K562 (cell line): Measurements from ENCODE around the gene WDR70. TPM values are rescaled to one million over a fixed set of nuclear protein-coding genes. Genes with fewer than 3 reads are reported as not detected.
A peak's percentile ranks its signal among the peaks of the same experiment; 100 is the strongest.

ENCODE experiments used
- HNRNPLL ChIP-seq: fragments of 200-400 bp; formaldehyde crosslinking; IDR thresholded peaks from 2 replicates; pipeline ENCODE4 v1.6.1; 2017; ENCODE audit warnings: low read length, low read depth, mild to moderate bottlenecking; ENCODE audit not compliant: poor library complexity, severe bottlenecking
- KAT7 ChIP-seq: sonication (generic); formaldehyde crosslinking; IDR thresholded peaks from 2 replicates; pipeline ENCODE4 v1.8.0; 2022; ENCODE audit warnings: missing genetic modification reagents, mild to moderate bottlenecking, borderline replicate concordance
- KDM5B ChIP-seq: fragments of 200-600 bp; sonication (generic); IDR thresholded peaks from 2 replicates; pipeline ENCODE4 v1.6.1; 2012; ENCODE audit warnings: low read depth, mild to moderate bottlenecking, moderate library complexity, low read length, control low read depth, inconsistent platforms; ENCODE audit not compliant: insufficient replicate concordance
- SP2 ChIP-seq: IDR thresholded peaks from 2 replicates; pipeline ENCODE4 v1.6.1; 2011; ENCODE audit warnings: mild to moderate bottlenecking, low read depth, low read length, moderate library complexity; ENCODE audit not compliant: poor library complexity, severe bottlenecking; ENCODE audit errors: extremely low read depth
- ZBTB7A ChIP-seq: IDR thresholded peaks from 2 replicates; pipeline ENCODE4 v1.6.1; 2011; ENCODE audit warnings: low read depth, mild to moderate bottlenecking, low read length, moderate library complexity, borderline replicate concordance; ENCODE audit not compliant: control insufficient read depth
- polyA plus RNA-seq, 8 experiments: library from polyadenylated mRNA; depleted of rRNA in 4 of 8; stranded (reverse) in 5 of 8; unstranded in 3 of 8; fragments of >200 nt; fragmentation: Nextera tagmentation in 2 of 8; fragmentation: Illumina TruSeq in 1 of 8; extraction: Ambion mirVana in 2 of 8; extraction: Trizol in 1 of 8; gene quantifications; 2 replicates each; pipeline versions ENCODE4 v1.2.1 to v1.2.3, GENCODE V29; 2011 to 2014; ENCODE audit warnings: inconsistent platforms in 1 of 8, missing spikeins in 1 of 8
- total RNA-seq, 7 experiments: library from RNA; depleted of rRNA in 6 of 7; stranded (reverse); fragments of >200 nt in 6 of 7; fragmentation: Illumina TruSeq in 2 of 7; extraction: Trizol in 2 of 7; gene quantifications; 2 replicates each; pipeline versions ENCODE4 v1.2.1 to v1.2.3, GENCODE V29; 2011 to 2021; ENCODE audit warnings: low replicate concordance in 1 of 7
- TF ChIP-seq, protein P1 (sequence below): sonication (generic); formaldehyde crosslinking; IDR thresholded peaks from 2 replicates; pipeline ENCODE4 v1.8.1; 2023; ENCODE audit warnings: mild to moderate bottlenecking, missing genetic modification reagents
- TF ChIP-seq, protein P2 (sequence below): IDR thresholded peaks from 2 replicates; pipeline ENCODE4 v1.6.1; 2011; ENCODE audit warnings: borderline replicate concordance, low read depth, mild to moderate bottlenecking, moderate library complexity, low read length; ENCODE audit not compliant: insufficient read depth, poor library complexity, severe bottlenecking
- TF ChIP-seq, protein P3 (sequence below), 2 experiments: IDR thresholded peaks; 2 replicates each; pipeline ENCODE4 v1.6.1; 2011; ENCODE audit warnings: borderline replicate concordance in 1 of 2, control low read depth in 1 of 2, low read depth in 1 of 2, low read length in 1 of 2, mild to moderate bottlenecking in 1 of 2, mixed read lengths in 1 of 2, moderate library complexity in 1 of 2; ENCODE audit not compliant: insufficient read depth in 1 of 2, insufficient read length in 1 of 2, poor library complexity in 1 of 2, severe bottlenecking in 1 of 2; ENCODE audit errors: extremely low read depth in 1 of 2
- TF ChIP-seq, protein P4 (sequence below): fragments of 450-650 bp; IDR thresholded peaks from 2 replicates; pipeline ENCODE4 v1.6.1; 2018; ENCODE audit not compliant: partially characterized antibody
- TF ChIP-seq, protein P5 (sequence below): sonication (generic); formaldehyde crosslinking; IDR thresholded peaks from 2 replicates; pipeline ENCODE4 v1.8.0; 2022; ENCODE audit warnings: missing genetic modification reagents, mild to moderate bottlenecking, moderate library complexity, borderline replicate concordance
- TF ChIP-seq, protein P6 (sequence below), 2 experiments: fragments of 200-800 bp in 1 of 2; sonication (Bioruptor generic) in 1 of 2; sonication (generic) in 1 of 2; formaldehyde crosslinking in 1 of 2; IDR thresholded peaks in 1 of 2; conservative IDR thresholded peaks in 1 of 2; 2 replicates each; pipeline versions ENCODE4 v1.5.0 to v1.6.1; 2016 to 2020; ENCODE audit warnings: missing compliant biosample characterization in 1 of 2, missing genetic modification characterization in 1 of 2, missing genetic modification reagents in 1 of 2

The WDR70 gene
- total and polyA plus RNA-seq, 9 of the 15 experiments (the other 6 are each of a cell fraction or from before 2014, with no cell fraction given) = 16.8 to 46.6 (median 38.8) TPM

DNA sequence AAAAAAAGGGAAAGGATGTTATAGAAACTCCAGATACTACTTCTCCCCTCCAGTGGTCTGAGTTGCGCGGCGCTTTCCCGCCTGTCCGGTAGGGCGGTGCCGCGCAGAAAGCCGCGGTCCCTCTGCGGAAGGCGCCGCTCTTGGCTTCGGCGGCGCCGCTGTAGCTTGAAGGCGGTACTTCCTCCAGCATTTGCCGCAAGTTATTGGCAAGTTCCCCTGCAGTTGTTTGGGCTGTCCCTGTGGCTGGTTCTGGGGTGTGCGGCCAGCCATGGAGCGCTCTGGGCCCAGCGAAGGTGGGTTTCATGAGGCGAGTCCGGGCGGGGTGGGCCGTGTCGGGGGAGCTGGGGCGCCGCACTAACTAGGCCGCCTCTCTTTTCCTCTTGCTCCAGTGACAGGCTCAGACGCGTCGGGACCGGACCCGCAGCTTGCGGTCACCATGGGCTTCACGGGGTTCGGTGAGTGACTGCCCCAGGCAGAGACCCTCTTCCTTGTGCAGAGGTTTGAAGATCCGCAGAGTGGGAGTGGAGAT lies at the start of gene WDR70 (continued):
- TF ChIP-seq, protein P1, sequence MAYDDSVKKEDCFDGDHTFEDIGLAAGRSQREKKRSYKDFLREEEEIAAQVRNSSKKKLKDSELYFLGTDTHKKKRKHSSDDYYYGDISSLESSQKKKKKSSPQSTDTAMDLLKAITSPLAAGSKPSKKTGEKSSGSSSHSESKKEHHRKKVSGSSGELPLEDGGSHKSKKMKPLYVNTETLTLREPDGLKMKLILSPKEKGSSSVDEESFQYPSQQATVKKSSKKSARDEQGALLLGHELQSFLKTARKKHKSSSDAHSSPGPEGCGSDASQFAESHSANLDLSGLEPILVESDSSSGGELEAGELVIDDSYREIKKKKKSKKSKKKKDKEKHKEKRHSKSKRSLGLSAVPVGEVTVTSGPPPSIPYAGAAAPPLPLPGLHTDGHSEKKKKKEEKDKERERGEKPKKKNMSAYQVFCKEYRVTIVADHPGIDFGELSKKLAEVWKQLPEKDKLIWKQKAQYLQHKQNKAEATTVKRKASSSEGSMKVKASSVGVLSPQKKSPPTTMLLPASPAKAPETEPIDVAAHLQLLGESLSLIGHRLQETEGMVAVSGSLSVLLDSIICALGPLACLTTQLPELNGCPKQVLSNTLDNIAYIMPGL (CRISPR knock-in tag) = 0 out of 2 replicates have a peak, but pooled peaks have one; percentile 28
- TF ChIP-seq, protein P2, sequence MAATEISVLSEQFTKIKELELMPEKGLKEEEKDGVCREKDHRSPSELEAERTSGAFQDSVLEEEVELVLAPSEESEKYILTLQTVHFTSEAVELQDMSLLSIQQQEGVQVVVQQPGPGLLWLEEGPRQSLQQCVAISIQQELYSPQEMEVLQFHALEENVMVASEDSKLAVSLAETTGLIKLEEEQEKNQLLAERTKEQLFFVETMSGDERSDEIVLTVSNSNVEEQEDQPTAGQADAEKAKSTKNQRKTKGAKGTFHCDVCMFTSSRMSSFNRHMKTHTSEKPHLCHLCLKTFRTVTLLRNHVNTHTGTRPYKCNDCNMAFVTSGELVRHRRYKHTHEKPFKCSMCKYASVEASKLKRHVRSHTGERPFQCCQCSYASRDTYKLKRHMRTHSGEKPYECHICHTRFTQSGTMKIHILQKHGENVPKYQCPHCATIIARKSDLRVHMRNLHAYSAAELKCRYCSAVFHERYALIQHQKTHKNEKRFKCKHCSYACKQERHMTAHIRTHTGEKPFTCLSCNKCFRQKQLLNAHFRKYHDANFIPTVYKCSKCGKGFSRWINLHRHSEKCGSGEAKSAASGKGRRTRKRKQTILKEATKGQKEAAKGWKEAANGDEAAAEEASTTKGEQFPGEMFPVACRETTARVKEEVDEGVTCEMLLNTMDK = peak; percentile 97
- TF ChIP-seq KDM5B = peak; percentile 84
- peak; percentile 48; the same call in 1 of the 2 replicates for TF ChIP-seq ZBTB7A
- TF ChIP-seq, protein P3, sequence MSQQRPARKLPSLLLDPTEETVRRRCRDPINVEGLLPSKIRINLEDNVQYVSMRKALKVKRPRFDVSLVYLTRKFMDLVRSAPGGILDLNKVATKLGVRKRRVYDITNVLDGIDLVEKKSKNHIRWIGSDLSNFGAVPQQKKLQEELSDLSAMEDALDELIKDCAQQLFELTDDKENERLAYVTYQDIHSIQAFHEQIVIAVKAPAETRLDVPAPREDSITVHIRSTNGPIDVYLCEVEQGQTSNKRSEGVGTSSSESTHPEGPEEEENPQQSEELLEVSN (IDR thresholded peaks at IDR 0.05; ENCODE audit: borderline replicate concordance in 1 of 2, extremely low read depth in 1 of 2, insufficient read depth in 1 of 2, insufficient read length in 1 of 2, low read depth in 1 of 2, low read length in 1 of 2, poor library complexity in 1 of 2, severe bottlenecking in 1 of 2) = peak in 1 of 2 experiments; percentile 60
- TF ChIP-seq, protein P4, sequence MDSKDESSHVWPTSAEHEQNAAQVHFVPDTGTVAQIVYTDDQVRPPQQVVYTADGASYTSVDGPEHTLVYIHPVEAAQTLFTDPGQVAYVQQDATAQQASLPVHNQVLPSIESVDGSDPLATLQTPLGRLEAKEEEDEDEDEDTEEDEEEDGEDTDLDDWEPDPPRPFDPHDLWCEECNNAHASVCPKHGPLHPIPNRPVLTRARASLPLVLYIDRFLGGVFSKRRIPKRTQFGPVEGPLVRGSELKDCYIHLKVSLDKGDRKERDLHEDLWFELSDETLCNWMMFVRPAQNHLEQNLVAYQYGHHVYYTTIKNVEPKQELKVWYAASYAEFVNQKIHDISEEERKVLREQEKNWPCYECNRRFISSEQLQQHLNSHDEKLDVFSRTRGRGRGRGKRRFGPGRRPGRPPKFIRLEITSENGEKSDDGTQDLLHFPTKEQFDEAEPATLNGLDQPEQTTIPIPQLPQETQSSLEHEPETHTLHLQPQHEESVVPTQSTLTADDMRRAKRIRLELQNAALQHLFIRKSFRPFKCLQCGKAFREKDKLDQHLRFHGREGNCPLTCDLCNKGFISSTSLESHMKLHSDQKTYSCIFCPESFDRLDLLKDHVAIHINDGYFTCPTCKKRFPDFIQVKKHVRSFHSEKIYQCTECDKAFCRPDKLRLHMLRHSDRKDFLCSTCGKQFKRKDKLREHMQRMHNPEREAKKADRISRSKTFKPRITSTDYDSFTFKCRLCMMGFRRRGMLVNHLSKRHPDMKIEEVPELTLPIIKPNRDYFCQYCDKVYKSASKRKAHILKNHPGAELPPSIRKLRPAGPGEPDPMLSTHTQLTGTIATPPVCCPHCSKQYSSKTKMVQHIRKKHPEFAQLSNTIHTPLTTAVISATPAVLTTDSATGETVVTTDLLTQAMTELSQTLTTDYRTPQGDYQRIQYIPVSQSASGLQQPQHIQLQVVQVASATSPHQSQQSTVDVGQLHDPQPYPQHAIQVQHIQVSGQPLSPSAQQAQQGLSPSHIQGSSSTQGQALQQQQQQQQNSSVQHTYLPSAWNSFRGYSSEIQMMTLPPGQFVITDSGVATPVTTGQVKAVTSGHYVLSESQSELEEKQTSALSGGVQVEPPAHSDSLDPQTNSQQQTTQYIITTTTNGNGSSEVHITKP = peak; percentile 44
- TF ChIP-seq KAT7 (CRISPR knock-in tag) = peak; percentile 61; the same call in 1 of the 2 replicates
- peak; percentile 69 for TF ChIP-seq HNRNPLL
- TF ChIP-seq, protein P5, sequence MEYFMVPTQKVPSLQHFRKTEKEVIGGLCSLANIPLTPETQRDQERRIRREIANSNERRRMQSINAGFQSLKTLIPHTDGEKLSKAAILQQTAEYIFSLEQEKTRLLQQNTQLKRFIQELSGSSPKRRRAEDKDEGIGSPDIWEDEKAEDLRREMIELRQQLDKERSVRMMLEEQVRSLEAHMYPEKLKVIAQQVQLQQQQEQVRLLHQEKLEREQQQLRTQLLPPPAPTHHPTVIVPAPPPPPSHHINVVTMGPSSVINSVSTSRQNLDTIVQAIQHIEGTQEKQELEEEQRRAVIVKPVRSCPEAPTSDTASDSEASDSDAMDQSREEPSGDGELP = peak; percentile 85
- TF ChIP-seq, protein P6, sequence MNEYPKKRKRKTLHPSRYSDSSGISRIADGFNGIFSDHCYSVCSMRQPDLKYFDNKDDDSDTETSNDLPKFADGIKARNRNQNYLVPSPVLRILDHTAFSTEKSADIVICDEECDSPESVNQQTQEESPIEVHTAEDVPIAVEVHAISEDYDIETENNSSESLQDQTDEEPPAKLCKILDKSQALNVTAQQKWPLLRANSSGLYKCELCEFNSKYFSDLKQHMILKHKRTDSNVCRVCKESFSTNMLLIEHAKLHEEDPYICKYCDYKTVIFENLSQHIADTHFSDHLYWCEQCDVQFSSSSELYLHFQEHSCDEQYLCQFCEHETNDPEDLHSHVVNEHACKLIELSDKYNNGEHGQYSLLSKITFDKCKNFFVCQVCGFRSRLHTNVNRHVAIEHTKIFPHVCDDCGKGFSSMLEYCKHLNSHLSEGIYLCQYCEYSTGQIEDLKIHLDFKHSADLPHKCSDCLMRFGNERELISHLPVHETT (CRISPR knock-in tag; conservative IDR thresholded peaks at IDR 0.05 in 1 of 2, IDR thresholded peaks at IDR 0.05 in 1 of 2) = 0 out of 4 replicates have a peak, but pooled peaks of 1 of the 2 experiments have one; percentile 51
- TF ChIP-seq SP2 = peak; percentile 79
